PFSK-1 (cell line): ENCODE data around the gene UGT1A1.

Source experiments
- SIN3A ChIP-seq: IDR thresholded peaks from 2 replicates; pipeline ENCODE4 v1.6.1; 2012; ENCODE audit warnings: mild to moderate bottlenecking, low read length, moderate library complexity, borderline replicate concordance; ENCODE audit not compliant: insufficient read depth
- TAF1 ChIP-seq: IDR thresholded peaks from 2 replicates; pipeline ENCODE4 v1.6.1; 2012; ENCODE audit warnings: low read length, control low read depth, borderline replicate concordance; ENCODE audit not compliant: insufficient read depth
- TF ChIP-seq, protein P1 (sequence below), 2 experiments: IDR thresholded peaks; 2 replicates each; pipeline versions ENCODE4 v1.6.1 to v1.8.0; 2011 to 2012; ENCODE audit warnings: low read depth in 2 of 2, low read length in 2 of 2, control low read depth in 1 of 2, inconsistent platforms in 1 of 2, mild to moderate bottlenecking in 1 of 2, moderate library complexity in 1 of 2; ENCODE audit not compliant: insufficient read depth in 1 of 2

DNA sequence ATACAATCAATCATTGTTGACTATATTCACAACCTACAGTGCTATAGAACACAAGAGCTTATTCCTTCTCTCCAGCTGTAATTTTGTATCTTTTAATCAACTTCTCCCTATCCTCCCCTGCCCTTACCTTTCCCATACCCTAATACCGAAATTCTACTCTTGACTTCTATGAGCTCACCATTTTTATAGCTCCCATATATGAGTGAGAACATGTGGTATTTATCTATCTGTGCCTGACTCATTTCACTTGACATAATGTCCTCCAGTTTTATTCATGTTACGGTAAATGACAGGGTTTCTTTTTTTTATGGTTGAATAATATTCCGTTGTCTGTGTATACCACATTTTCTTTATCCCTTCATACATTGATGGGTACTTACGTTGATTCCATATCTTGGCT lies 20.7 kb downstream of the UGT1A1 start:
- TF ChIP-seq, protein P1, sequence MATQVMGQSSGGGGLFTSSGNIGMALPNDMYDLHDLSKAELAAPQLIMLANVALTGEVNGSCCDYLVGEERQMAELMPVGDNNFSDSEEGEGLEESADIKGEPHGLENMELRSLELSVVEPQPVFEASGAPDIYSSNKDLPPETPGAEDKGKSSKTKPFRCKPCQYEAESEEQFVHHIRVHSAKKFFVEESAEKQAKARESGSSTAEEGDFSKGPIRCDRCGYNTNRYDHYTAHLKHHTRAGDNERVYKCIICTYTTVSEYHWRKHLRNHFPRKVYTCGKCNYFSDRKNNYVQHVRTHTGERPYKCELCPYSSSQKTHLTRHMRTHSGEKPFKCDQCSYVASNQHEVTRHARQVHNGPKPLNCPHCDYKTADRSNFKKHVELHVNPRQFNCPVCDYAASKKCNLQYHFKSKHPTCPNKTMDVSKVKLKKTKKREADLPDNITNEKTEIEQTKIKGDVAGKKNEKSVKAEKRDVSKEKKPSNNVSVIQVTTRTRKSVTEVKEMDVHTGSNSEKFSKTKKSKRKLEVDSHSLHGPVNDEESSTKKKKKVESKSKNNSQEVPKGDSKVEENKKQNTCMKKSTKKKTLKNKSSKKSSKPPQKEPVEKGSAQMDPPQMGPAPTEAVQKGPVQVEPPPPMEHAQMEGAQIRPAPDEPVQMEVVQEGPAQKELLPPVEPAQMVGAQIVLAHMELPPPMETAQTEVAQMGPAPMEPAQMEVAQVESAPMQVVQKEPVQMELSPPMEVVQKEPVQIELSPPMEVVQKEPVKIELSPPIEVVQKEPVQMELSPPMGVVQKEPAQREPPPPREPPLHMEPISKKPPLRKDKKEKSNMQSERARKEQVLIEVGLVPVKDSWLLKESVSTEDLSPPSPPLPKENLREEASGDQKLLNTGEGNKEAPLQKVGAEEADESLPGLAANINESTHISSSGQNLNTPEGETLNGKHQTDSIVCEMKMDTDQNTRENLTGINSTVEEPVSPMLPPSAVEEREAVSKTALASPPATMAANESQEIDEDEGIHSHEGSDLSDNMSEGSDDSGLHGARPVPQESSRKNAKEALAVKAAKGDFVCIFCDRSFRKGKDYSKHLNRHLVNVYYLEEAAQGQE (IDR thresholded peaks at IDR 0.05; ENCODE audit: insufficient read depth in 1 of 2, low read depth in 2 of 2, low read length in 2 of 2), result no peak
- no peak for TF ChIP-seq SIN3A
- no peak for TF ChIP-seq TAF1
